GM19395 (cell line): Measurements from ENCODE around the gene TMEM52.

Source experiments
- ATAC-seq: cut with Tn5 transposase; IDR thresholded peaks from one replicate; pipeline ENCODE4 v1.9.1; 2021; ENCODE audit warnings: mild to moderate bottlenecking, moderate library complexity; ENCODE audit not compliant: unreplicated experiment

Gene TMEM52

DNA sequence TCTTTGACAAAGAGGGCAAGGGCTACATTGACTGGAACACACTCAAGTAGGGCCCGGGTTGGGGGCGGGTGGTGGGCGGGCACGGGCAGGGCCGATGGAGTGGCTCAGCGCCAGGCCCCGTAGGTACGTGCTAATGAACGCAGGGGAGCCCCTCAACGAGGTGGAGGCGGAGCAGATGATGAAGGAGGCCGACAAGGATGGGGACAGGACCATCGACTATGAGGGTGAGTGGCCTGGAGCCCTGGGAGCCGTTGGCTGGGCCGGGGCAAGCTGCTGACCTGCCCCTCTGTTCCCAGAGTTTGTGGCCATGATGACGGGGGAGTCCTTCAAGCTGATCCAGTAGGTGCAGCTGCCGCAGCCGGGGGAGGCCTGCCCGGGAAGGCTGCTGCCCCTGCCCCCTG, 2.2 kb downstream of the TMEM52 start:
- ATAC-seq, result no peak

DNA sequence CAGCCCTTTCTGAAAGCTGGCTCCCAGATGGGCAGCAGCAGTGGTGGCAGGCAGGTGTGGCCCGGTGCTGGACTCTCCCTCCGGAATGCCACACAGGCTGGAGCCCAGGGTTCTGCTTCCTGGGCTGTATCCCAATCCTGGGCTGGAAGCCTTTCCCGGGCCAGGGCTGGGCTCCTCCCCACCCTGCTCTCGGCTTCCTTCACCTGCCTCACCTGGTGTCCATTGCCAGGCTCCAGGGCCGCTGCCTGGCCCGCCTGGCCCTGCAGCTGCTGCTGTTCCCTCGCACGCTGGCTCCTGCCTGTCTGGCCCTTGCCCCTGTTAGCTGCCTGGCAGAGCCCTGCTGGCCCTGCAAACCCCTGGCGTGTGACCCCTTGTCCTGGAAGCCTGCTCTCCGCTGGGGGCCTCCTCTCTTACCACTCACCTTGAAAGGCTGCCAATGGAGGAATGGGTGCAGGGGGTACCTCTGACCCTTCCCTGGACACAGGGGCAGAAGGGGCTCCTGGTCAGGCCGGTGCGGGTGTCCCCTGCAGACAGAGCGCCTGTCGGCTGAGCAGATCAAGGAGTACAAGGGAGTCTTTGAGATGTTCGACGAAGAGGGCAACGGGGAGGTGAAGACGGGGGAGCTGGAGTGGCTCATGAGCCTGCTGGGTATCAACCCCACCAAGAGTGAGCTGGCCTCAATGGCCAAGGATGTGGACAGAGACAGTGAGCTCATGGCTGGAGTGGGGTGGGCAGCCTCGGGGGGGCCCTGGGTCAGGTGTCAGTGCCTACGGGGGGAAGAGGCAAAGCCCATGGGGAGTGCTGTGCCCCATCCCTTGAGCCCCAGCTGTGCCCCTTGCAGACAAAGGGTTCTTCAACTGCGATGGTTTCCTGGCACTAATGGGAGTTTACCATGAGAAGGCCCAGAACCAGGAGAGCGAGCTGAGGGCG, 2.9 kb downstream of the TMEM52 start:
- ATAC-seq, result no peak

GRCh38 chr1:1914971-1915692, 3.9 kb downstream of the TMEM52 start, which contains the start of gene CALML6:
Gene CALML6 (plus strand): TSS chr1:1915260. CDS start chr1:1915281, 21 bp downstream.
- no peak for ATAC-seq

DNA sequence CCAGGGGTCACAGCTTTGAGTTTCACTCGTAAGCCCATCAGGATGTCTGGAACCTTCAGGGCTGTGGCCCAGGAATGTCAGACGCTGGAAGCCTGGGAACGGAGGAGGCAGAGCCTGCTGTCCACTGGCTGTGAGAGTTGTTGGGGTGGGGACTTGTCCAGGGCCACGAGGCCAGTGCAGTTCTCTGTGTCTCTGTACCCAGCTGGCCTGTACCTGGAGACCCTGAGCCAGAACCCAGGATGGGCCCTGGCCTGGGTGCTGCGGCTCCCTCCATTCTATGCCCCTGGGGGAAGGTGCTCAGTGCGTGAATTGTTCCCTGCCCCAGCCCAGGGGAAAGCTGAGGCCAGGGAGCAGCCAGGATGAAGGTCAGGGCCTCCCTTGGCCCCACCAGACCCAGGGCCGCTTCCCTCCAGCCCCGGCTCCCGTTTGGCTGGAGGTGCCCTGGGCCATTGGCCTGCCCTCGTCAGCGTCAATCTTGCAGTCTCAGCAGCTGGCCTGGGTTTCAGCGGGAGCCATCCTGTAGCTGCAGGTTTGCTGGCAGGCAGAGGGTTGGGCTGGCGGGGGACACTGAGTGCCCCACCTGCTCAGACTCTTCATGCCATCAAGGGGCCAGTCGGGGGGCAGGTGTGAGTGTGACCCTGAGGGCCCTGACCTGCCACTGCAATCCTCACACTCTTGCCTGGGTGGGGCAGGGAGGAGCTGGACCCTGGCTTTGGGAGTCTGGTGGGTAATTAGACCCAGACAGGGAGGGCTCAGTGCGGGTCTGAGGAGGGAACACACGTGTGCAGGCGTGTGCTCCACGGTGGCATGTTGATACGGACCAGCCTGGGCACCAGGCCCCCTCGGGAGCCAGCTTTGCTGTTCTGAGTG, 4.7 kb downstream of the TMEM52 start:
- no peak for ATAC-seq

GRCh38 chr1:1911350-1912041, 7.6 kb downstream of the TMEM52 start:
- ATAC-seq, result no peak

- no peak for ATAC-seq
Measured at GRCh38 chr1:1910651-1911331, 8.3 kb downstream of the TMEM52 start.

- ATAC-seq, result no peak
Measured at GRCh38 chr1:1910033-1910465, 9.0 kb downstream of the TMEM52 start.

- no peak for ATAC-seq
Measured at GRCh38 chr1:1908506-1908791, 10.6 kb downstream of the TMEM52 start.

DNA sequence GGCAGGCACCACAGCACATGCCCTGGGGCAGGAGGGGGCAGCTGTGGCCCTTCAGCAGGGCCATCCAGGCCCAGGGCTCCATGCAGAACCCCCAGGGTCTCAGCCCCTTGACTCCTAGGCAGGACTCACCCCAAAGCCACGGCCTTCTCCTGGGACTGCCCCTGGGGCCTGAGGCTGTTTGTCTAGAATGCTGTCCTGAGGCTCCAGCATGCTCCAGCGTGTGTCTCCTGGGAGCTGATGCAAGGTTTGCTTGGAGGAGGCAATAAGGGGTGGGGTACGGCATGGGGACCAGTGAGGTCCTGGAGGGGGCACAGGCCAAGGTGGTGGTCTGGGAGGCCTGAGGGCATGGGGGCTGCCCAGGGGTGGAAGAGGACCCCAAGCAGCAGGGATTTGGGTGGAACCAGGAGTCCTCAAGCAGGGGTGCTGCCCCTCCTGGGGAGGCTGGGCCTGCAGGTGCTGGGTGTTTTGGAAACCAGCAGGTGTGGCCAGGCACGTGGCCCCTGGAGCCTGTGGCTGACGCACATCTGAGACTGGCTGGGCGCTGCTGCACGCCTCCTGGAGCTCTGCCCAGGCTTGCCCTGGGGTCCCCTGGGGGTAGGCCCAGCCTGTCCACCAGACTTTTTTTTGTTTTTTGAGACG, 11.9 kb downstream of the TMEM52 start:
- ATAC-seq, result no peak

DNA sequence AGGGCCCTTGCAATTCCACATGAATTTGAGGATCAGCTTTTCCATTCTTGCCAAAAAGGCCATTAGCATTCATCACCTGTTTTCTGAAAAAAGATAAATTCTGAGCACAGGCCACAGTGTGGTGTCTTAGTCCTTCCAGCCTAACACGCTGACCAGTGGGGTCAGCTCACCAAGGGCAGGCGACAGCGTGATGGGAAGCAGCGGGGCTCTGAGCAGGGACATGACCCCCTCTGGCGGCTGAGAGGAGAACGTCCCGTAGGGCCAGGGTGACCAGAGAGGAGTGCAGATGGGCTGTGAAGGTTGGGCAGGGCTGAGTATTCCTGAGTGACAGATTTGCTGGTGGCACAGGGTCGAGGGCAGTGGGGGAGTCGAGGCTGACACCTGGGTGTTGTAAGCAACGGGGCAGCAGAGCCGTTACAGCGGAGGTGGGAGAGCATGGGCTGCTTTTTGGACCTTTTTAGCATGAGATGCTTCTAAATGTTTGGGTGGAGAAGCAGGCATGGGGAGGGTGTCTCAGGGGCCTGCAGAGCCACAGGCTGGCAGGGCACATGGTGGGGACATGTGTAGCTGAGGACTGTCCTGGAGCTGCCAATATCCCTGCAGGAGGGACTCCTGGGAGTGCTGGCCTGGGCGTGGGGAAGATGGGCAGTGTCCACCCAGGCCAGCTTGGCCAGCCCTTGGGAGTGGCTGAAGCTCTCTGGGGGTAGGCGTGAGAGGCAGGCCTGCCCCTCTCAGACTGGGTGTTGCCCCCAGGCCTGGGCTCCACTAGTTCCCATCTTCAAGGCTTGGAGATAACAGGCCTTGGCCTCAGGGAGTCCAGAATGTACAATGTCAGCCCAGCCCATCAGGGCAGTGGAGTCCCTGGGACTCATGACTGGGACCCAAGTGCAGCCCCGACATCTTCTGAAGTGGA, 12.6 kb downstream of the TMEM52 start:
- no peak for ATAC-seq

DNA sequence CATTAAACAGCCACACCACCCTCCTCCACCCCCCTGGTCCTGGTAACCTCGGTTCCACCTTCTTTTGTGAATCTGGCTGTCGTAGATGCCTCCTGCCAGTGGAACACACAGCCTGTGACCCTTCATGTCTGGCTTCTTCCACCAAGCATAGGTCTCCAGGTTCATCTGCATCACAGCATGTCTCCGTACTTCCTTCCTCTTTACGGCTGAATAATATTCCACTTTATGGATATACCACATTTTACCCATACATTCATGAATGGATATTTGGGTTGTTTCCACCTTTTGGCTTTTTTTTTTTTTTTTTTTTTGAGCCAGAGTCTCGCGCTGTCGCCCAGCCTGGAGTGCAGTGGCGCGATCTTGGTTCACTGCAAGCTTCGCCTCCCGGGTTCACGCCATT, 15.9 kb downstream of the TMEM52 start:
- ATAC-seq, result no peak

- no peak for ATAC-seq
Measured at GRCh38 chr1:1901641-1902294, 17.3 kb downstream of the TMEM52 start.

- no peak for ATAC-seq
Measured at GRCh38 chr1:1900883-1901640, 18.0 kb downstream of the TMEM52 start.

GRCh38 chr1:1899967-1900327, 19.1 kb downstream of the TMEM52 start:
- ATAC-seq, result no peak

GRCh38 chr1:1899266-1899966, 19.7 kb downstream of the TMEM52 start:
- no peak for ATAC-seq

DNA sequence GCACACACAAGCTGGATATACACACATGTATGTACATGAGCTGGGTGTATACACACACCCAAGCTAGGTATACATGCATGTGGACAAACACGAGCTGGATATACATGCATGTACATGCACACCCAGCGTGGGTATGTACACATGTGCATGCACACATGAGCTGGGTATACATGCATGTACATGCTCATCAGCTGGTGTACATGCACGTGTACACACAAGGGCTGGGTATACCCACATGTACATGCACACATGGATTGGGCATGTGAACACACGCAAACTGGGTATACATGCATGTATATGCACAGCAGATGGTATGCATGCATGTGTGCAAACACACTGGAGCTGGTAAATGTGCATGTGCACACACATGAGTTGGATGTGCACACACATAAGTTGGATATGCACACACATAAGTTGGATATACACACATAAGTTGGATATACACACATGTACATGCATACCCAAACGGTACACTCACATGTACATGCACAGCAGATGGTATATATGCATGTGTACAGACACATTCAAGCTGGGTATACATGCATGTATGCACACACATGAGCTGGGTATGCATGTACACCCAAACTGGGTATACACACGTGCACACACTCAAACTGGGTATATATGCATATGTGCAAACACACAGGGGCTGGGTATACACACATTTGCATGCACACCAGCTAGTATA, 20.7 kb downstream of the TMEM52 start:
- no peak for ATAC-seq
